ENCODE measurements around the gene GRID1. TPM values are rescaled to one million over a fixed set of nuclear protein-coding genes. Genes with fewer than 3 reads are reported as not detected.

GRID1 gene
- total and polyA plus RNA-seq, 10 donors: 0.06 to 0.42 (median 0.15) TPM; not detected in 4

GRCh38 chr10:85868627-85869499 lies 497.7 kb downstream of the GRID1 start:
- WGBS, 5 donors: 83 to 90% (median 87%) methylated on average over 9 to 11 of the region's 11 CpGs
- Histone ChIP-seq H3K4me3 (no peak overlapping the region), H3K36me3 (no peaks in the 10 kb centered on the region), H3K9me3 (no peaks in the 10 kb centered on the region), H3K27me3 (replicated peaks in 1 of 7) (peaks cover 0 to 50% (median 0%) of the 10 kb centered on the region in 7 donors), H3K27ac (no peak overlapping the region), H3K4me1 (no peaks in the 10 kb centered on the region)
- no peak for DNase-seq
- intact Hi-C loops (cut with DNase I; ENCODE audit: low total_unique reads): no loop called here
- TF ChIP-seq POLR2AphosphoS5 (IDR thresholded peaks at IDR 0.05): no peak
- TF ChIP-seq, protein P1, sequence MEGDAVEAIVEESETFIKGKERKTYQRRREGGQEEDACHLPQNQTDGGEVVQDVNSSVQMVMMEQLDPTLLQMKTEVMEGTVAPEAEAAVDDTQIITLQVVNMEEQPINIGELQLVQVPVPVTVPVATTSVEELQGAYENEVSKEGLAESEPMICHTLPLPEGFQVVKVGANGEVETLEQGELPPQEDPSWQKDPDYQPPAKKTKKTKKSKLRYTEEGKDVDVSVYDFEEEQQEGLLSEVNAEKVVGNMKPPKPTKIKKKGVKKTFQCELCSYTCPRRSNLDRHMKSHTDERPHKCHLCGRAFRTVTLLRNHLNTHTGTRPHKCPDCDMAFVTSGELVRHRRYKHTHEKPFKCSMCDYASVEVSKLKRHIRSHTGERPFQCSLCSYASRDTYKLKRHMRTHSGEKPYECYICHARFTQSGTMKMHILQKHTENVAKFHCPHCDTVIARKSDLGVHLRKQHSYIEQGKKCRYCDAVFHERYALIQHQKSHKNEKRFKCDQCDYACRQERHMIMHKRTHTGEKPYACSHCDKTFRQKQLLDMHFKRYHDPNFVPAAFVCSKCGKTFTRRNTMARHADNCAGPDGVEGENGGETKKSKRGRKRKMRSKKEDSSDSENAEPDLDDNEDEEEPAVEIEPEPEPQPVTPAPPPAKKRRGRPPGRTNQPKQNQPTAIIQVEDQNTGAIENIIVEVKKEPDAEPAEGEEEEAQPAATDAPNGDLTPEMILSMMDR (IDR thresholded peaks at IDR 0.05 in 8 of 11, conservative IDR thresholded peaks at IDR 0.05 in 3 of 11): no peak
- no peak for TF ChIP-seq POLR2A (IDR thresholded peaks at IDR 0.05)

- Histone ChIP-seq H3K36me3 (no peaks in the 10 kb centered on the region), H3K4me1 (no peaks in the 10 kb centered on the region), H3K27me3 (replicated peaks in 1 of 7) (peaks cover 0 to 45% (median 0%) of the 10 kb centered on the region in 7 donors), H3K27ac (no peak overlapping the region), H3K4me3 (no peak overlapping the region), H3K9me3 (no peaks in the 10 kb centered on the region)
- WGBS, 5 donors: 78 to 91% (median 82%) methylated on average over 3 of the region's 3 CpGs
- intact Hi-C loops (cut with DNase I; ENCODE audit: low total_unique reads): no loop called here
- DNase-seq: no peak
- no peak for TF ChIP-seq POLR2AphosphoS5 (IDR thresholded peaks at IDR 0.05)
- TF ChIP-seq POLR2A (IDR thresholded peaks at IDR 0.05): no peak
- TF ChIP-seq, protein P1 (IDR thresholded peaks at IDR 0.05 in 8 of 11, conservative IDR thresholded peaks at IDR 0.05 in 3 of 11): no peak
These were observed 501.6 kb downstream of the GRID1 start for GRCh38 chr10:85864868-85865526.

DNA sequence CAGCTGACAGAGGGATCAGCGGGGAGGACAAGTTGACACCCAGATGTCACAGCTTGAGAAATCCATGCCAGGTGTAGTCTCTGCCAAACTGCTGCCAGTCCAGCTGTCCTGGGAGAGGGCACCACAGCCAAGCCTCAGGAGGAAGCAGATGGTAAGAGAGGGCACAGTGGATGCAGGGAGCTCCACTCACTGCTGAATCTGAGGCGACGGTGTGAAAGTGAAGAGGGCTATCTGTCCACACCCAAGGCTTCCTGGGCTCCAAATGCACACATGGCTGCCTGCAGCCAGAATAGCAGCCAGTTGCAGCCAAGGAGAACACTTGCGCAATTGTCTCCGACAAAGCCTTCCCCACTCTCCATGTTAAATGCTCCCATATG lies 502.4 kb downstream of the GRID1 start:
- Histone ChIP-seq H3K4me3 (no peak overlapping the region), H3K27me3 (replicated peaks in 1 of 7) (peaks cover 0 to 40% (median 0%) of the 10 kb centered on the region in 7 donors), H3K9me3 (no peaks in the 10 kb centered on the region), H3K4me1 (no peaks in the 10 kb centered on the region), H3K27ac (no peak overlapping the region), H3K36me3 (no peaks in the 10 kb centered on the region)
- no peak for DNase-seq
- intact Hi-C loops (cut with DNase I; ENCODE audit: low total_unique reads): no loop called here
- 78 to 85% (median 82%) methylated on average over 5 of the region's 5 CpGs for WGBS, 5 donors
- no peak for TF ChIP-seq POLR2AphosphoS5 (IDR thresholded peaks at IDR 0.05)
- TF ChIP-seq, protein P1 (IDR thresholded peaks at IDR 0.05 in 8 of 11, conservative IDR thresholded peaks at IDR 0.05 in 3 of 11): no peak
- no peak for TF ChIP-seq POLR2A (IDR thresholded peaks at IDR 0.05)
